Prostate gland (tissue), 2 donors: ENCODE measurements around the gene VPS39.

Experiments used
- POLR2A ChIP-seq: fragments of 450-650 bp; IDR thresholded peaks from one replicate; pipeline ENCODE4 v1.6.1; 2016; ENCODE audit warnings: antibody characterized with exemption, mild to moderate bottlenecking
- TF ChIP-seq, protein P1 (sequence below), 4 experiments: fragments of 200-600 bp in 2 of 4; fragments of 450-650 bp in 2 of 4; sonication (generic) in 2 of 4; IDR thresholded peaks; 1 replicate in 3 of 4; 2 replicates in 1 of 4; pipeline ENCODE4 v1.5.1; 2016 to 2019; ENCODE audit warnings: antibody characterized with exemption in 4 of 4, mild to moderate bottlenecking in 2 of 4, moderate library complexity in 2 of 4

DNA sequence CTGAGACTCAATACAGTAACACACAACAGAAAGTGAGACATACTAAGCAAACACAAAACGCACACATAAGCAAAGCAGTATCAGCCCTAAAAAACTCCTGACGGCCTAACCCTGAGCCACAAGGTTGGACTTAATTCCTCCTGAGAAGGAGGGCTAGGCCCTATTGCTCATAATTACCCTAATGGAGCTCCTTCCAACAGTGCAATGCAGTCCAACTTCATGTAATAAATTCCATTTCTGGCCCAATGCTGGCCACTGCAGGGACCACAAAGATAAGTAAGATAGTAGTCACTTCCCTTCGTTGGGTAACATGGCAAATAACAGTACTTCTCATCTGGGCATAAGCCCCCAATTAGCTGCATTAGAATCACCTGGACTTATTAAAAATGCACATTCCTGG, 4.2 kb downstream of the VPS39 start:
- TF ChIP-seq, protein P1, sequence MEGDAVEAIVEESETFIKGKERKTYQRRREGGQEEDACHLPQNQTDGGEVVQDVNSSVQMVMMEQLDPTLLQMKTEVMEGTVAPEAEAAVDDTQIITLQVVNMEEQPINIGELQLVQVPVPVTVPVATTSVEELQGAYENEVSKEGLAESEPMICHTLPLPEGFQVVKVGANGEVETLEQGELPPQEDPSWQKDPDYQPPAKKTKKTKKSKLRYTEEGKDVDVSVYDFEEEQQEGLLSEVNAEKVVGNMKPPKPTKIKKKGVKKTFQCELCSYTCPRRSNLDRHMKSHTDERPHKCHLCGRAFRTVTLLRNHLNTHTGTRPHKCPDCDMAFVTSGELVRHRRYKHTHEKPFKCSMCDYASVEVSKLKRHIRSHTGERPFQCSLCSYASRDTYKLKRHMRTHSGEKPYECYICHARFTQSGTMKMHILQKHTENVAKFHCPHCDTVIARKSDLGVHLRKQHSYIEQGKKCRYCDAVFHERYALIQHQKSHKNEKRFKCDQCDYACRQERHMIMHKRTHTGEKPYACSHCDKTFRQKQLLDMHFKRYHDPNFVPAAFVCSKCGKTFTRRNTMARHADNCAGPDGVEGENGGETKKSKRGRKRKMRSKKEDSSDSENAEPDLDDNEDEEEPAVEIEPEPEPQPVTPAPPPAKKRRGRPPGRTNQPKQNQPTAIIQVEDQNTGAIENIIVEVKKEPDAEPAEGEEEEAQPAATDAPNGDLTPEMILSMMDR (IDR thresholded peaks at IDR 0.05) = no peak
- TF ChIP-seq POLR2A = no peak
